ENCODE measurements around the gene MPDZ. TPM values are rescaled to one million over a fixed set of nuclear protein-coding genes. Genes with fewer than 3 reads are reported as not detected.

Gene MPDZ
- total RNA-seq, 1 donor from 2014 or later = 38.8 TPM

DNA sequence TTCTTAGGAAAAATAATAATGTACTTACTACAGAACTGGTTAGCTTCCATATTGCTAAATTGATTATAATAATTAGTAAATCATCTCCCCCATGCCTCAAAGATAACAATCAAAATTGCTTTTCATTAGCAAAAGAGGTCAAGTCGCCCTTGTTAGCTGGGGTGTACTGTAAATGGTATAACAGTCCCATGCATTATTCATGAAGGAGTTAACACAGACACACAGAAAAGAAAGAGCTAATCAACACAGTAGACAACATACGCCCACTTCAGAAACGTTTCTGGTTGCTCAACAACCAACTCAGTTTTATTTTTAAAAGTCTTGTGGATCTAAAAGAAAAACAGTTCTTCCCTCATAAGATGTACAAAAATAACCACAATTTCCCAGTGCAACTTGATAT, 100.2 kb downstream of the MPDZ start:
- no peak overlapping the region for H3K4me3 ChIP-seq
- H3K27me3 ChIP-seq = no peaks in the 10 kb centered on the region
- no peaks in the 10 kb centered on the region for H3K4me1 ChIP-seq
- H3K9me3 ChIP-seq = no peaks in the 10 kb centered on the region
- H3K27ac ChIP-seq = no peak overlapping the region
- TF ChIP-seq, protein P1, sequence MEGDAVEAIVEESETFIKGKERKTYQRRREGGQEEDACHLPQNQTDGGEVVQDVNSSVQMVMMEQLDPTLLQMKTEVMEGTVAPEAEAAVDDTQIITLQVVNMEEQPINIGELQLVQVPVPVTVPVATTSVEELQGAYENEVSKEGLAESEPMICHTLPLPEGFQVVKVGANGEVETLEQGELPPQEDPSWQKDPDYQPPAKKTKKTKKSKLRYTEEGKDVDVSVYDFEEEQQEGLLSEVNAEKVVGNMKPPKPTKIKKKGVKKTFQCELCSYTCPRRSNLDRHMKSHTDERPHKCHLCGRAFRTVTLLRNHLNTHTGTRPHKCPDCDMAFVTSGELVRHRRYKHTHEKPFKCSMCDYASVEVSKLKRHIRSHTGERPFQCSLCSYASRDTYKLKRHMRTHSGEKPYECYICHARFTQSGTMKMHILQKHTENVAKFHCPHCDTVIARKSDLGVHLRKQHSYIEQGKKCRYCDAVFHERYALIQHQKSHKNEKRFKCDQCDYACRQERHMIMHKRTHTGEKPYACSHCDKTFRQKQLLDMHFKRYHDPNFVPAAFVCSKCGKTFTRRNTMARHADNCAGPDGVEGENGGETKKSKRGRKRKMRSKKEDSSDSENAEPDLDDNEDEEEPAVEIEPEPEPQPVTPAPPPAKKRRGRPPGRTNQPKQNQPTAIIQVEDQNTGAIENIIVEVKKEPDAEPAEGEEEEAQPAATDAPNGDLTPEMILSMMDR (IDR thresholded peaks at IDR 0.05) = no peak
- TF ChIP-seq POLR2AphosphoS5 (IDR thresholded peaks at IDR 0.05; ENCODE audit: insufficient read depth in 1 of 2, low read depth in 1 of 2) = no peak
- TF ChIP-seq POLR2A (IDR thresholded peaks at IDR 0.05) = no peak
- intact Hi-C loops (cut with DNase I) = no loop called here
- peaks cover 0 to 5% of the 10 kb centered on the region in 2 donors for H3K36me3 ChIP-seq
- DNase-seq (ENCODE audit: extremely low spot score in 2 of 2) = no peak

DNA sequence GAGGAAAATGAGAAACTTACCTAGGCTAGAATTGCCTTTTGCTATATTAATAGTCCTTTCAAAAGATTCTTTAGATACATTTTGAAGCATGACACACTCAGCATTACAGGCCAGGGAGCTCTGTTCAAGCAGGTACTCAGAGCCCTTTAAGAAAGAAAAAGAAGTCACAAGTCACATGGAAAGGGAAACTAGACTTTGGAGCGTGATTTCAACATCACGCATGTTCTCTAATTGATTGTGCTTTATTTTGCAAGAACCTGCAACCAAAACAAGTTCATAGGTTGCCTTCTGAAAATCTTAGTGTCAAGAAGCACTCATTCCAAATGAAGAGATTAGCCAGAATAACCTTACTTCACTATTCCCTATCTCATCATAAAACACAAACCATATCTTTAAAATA, 103.8 kb downstream of the MPDZ start:
- DNase-seq (ENCODE audit: extremely low spot score in 2 of 2) = no peak
- intact Hi-C loops (cut with DNase I) = no loop called here
- H3K4me3 ChIP-seq = no peak overlapping the region
- no peaks in the 10 kb centered on the region for H3K27me3 ChIP-seq
- H3K27ac ChIP-seq = no peak overlapping the region
- H3K4me1 ChIP-seq = no peaks in the 10 kb centered on the region
- H3K9me3 ChIP-seq = no peaks in the 10 kb centered on the region
- peaks cover 0 to 5% of the 10 kb centered on the region in 2 donors for H3K36me3 ChIP-seq
- TF ChIP-seq POLR2AphosphoS5 (IDR thresholded peaks at IDR 0.05; ENCODE audit: insufficient read depth in 1 of 2, low read depth in 1 of 2) = no peak
- TF ChIP-seq, protein P1 (IDR thresholded peaks at IDR 0.05) = no peak
- no peak for TF ChIP-seq POLR2A (IDR thresholded peaks at IDR 0.05)

DNA sequence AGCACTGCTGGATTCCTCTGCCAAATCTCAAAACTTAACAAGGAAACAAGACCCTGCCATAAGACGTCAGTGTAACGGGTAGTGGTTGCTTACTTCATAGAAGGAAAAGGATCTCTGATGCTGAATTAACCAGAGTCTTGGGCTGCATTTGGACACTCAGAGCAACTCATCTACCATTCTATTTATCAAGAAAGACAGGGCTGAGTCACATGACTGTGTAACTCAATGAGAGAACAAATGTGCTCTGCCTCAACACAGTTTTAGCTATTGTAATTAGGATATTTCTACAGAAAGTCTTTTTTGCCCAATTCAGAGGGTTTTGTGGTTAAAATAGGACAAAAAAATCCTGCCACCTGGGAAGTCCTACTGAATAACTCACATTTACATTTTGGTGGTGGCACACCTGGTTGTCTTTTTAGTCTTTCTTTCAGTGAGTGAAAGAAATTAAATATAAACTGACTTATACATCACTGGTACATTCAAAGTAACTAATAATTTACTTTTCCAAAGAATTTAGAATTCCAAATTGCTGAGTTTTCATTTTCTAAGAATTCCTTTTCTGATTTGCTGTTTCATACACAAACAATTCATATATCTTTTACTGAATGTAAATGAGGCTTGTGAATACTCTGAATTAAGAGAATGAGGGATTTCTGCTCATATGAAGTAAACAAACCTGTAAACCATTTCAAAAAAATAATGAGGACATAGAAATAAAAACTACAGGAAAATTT, 104.4 kb downstream of the MPDZ start:
- TF ChIP-seq, protein P1 (IDR thresholded peaks at IDR 0.05) = no peak
- no peak overlapping the region for H3K27ac ChIP-seq
- DNase-seq (ENCODE audit: extremely low spot score in 2 of 2) = no peak
- H3K27me3 ChIP-seq = no peaks in the 10 kb centered on the region
- H3K9me3 ChIP-seq = no peaks in the 10 kb centered on the region
- peaks cover 0 to 5% of the 10 kb centered on the region in 2 donors for H3K36me3 ChIP-seq
- H3K4me3 ChIP-seq = no peak overlapping the region
- no peaks in the 10 kb centered on the region for H3K4me1 ChIP-seq
- intact Hi-C loops (cut with DNase I) = no loop called here

DNA sequence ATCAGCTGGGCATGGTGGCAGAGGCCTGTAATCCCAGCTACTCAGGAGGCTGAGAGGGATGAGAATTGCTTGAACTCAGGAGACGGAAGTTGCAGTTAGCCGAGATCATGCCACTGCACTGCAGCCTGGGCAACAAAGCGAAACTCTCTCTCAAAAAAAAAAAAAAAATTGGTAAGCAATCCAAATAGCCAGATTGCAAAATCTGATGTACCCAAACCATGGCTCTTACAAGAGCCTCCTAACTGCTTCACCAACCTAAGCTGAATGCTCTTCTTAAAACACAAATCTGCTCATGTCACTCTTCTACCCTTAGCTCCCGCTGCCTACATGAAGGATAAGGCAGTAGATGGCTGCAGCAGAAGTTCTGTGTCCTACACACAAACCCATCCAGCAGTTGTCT, 105.9 kb downstream of the MPDZ start:
- Histone ChIP-seq H3K36me3 (peaks cover 0 to 5% of the 10 kb centered on the region in 2 donors), H3K27ac (no peak overlapping the region), H3K9me3 (no peaks in the 10 kb centered on the region), H3K27me3 (no peaks in the 10 kb centered on the region), H3K4me3 (no peak overlapping the region), H3K4me1 (no peaks in the 10 kb centered on the region)
- no peak for DNase-seq (ENCODE audit: extremely low spot score in 2 of 2)
- TF ChIP-seq POLR2AphosphoS5 (IDR thresholded peaks at IDR 0.05; ENCODE audit: insufficient read depth in 1 of 2, low read depth in 1 of 2) (no peak), POLR2A (IDR thresholded peaks at IDR 0.05) (no peak)
- TF ChIP-seq, protein P1 (IDR thresholded peaks at IDR 0.05) = no peak
- intact Hi-C loops (cut with DNase I) = no loop called here

DNA sequence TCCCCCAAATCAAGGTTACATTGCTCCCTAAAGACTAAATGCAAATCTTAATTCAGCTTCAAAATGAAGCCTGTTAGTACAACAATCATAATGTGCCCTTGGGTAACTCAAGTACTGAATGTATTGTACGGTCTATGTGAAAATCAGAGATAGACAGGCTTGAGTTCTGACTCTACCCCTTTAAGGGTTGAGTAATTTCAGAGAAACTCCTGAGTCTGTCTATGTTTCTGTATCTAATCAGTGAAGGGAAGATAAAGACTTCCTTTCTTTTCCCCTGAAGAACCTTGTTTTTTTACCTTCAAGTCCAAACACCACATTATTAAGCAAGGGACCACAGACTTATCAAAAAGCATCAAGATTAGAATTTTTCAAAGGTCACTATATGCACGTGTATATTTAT, 108.2 kb downstream of the MPDZ start:
- Histone ChIP-seq H3K27me3 (no peaks in the 10 kb centered on the region), H3K9me3 (no peaks in the 10 kb centered on the region), H3K4me3 (no peak overlapping the region), H3K27ac (no peak overlapping the region), H3K36me3 (peaks cover 0 to 10% of the 10 kb centered on the region in 2 donors), H3K4me1 (no peaks in the 10 kb centered on the region)
- TF ChIP-seq POLR2AphosphoS5 (IDR thresholded peaks at IDR 0.05; ENCODE audit: insufficient read depth in 1 of 2, low read depth in 1 of 2) (no peak), POLR2A (IDR thresholded peaks at IDR 0.05) (no peak)
- intact Hi-C loops (cut with DNase I) = no loop called here
- DNase-seq (ENCODE audit: extremely low spot score in 2 of 2) = no peak
